ENCODE data around the gene EPN2. TPM values are rescaled to one million over a fixed set of nuclear protein-coding genes. Genes with fewer than 3 reads are reported as not detected.

EPN2 gene
- total and polyA plus RNA-seq, 10 of the 15 experiments (the other 5 are each of a cell fraction or from before 2014, with no cell fraction given), result 0.26 to 8.4 (median 4.7) TPM

- no peak for TF ChIP-seq PAX8 (IDR thresholded peaks at IDR 0.05)
- 0 out of 4 replicates have a peak, but pooled peaks of 1 of the 2 experiments have one; percentile 30 for TF ChIP-seq SRF (IDR thresholded peaks at IDR 0.05; ENCODE audit: low read depth in 2 of 2, low read length in 2 of 2)
- no peak for TF ChIP-seq KLF5 (IDR thresholded peaks at IDR 0.05; ENCODE audit: partially characterized antibody)
- TF ChIP-seq ZNF384 (IDR thresholded peaks at IDR 0.05; ENCODE audit: borderline replicate concordance, low read depth, low read length), result no peak
- TF ChIP-seq, protein P1, sequence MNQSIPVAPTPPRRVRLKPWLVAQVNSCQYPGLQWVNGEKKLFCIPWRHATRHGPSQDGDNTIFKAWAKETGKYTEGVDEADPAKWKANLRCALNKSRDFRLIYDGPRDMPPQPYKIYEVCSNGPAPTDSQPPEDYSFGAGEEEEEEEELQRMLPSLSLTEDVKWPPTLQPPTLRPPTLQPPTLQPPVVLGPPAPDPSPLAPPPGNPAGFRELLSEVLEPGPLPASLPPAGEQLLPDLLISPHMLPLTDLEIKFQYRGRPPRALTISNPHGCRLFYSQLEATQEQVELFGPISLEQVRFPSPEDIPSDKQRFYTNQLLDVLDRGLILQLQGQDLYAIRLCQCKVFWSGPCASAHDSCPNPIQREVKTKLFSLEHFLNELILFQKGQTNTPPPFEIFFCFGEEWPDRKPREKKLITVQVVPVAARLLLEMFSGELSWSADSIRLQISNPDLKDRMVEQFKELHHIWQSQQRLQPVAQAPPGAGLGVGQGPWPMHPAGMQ (IDR thresholded peaks at IDR 0.05; ENCODE audit: borderline replicate concordance), result no peak
- TF ChIP-seq RELA (IDR thresholded peaks at IDR 0.05; ENCODE audit: borderline replicate concordance, partially characterized antibody), result peak; percentile 69
- no peak for TF ChIP-seq FOXK2 (IDR thresholded peaks at IDR 0.05)
- 0 out of 2 replicates have a peak, but pooled peaks have one; percentile 4 for TF ChIP-seq SPI1 (IDR thresholded peaks at IDR 0.05; ENCODE audit: borderline replicate concordance, insufficient read depth, low read depth, low read length)
- no peak for TF ChIP-seq CBX5 (IDR thresholded peaks at IDR 0.05; ENCODE audit: low read depth)
- peak; percentile 75 for TF ChIP-seq POLR2AphosphoS2 (IDR thresholded peaks at IDR 0.05; ENCODE audit: low read depth, low read length)
- TF ChIP-seq PRDM15 (CRISPR knock-in tag; IDR thresholded peaks at IDR 0.05), result no peak
- TF ChIP-seq BRCA1 (IDR thresholded peaks at IDR 0.05; ENCODE audit: low read depth, low read length), result no peak
- TF ChIP-seq HDGF (IDR thresholded peaks at IDR 0.05), result peak; percentile 99
- 0 out of 2 replicates have a peak, but pooled peaks have one; percentile 47 for TF ChIP-seq CREB1 (IDR thresholded peaks at IDR 0.05; ENCODE audit: low read depth)
- TF ChIP-seq, protein P2, sequence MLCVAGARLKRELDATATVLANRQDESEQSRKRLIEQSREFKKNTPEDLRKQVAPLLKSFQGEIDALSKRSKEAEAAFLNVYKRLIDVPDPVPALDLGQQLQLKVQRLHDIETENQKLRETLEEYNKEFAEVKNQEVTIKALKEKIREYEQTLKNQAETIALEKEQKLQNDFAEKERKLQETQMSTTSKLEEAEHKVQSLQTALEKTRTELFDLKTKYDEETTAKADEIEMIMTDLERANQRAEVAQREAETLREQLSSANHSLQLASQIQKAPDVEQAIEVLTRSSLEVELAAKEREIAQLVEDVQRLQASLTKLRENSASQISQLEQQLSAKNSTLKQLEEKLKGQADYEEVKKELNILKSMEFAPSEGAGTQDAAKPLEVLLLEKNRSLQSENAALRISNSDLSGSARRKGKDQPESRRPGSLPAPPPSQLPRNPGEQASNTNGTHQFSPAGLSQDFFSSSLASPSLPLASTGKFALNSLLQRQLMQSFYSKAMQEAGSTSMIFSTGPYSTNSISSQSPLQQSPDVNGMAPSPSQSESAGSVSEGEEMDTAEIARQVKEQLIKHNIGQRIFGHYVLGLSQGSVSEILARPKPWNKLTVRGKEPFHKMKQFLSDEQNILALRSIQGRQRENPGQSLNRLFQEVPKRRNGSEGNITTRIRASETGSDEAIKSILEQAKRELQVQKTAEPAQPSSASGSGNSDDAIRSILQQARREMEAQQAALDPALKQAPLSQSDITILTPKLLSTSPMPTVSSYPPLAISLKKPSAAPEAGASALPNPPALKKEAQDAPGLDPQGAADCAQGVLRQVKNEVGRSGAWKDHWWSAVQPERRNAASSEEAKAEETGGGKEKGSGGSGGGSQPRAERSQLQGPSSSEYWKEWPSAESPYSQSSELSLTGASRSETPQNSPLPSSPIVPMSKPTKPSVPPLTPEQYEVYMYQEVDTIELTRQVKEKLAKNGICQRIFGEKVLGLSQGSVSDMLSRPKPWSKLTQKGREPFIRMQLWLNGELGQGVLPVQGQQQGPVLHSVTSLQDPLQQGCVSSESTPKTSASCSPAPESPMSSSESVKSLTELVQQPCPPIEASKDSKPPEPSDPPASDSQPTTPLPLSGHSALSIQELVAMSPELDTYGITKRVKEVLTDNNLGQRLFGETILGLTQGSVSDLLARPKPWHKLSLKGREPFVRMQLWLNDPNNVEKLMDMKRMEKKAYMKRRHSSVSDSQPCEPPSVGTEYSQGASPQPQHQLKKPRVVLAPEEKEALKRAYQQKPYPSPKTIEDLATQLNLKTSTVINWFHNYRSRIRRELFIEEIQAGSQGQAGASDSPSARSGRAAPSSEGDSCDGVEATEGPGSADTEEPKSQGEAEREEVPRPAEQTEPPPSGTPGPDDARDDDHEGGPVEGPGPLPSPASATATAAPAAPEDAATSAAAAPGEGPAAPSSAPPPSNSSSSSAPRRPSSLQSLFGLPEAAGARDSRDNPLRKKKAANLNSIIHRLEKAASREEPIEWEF (IDR thresholded peaks at IDR 0.05; ENCODE audit: insufficient replicate concordance, low read depth, low read length), result no peak
- TF ChIP-seq HDAC6 (IDR thresholded peaks at IDR 0.05; ENCODE audit: unreplicated experiment), result no peak
- no peak for TF ChIP-seq JUND (IDR thresholded peaks at IDR 0.05; ENCODE audit: low read depth, low read length)
- peak; percentile 96 for TF ChIP-seq NRF1 (conservative IDR thresholded peaks at IDR 0.05; ENCODE audit: low read depth, low read length)
- TF ChIP-seq SMARCA5 (IDR thresholded peaks at IDR 0.05), result no peak
- no peak for TF ChIP-seq FOS (IDR thresholded peaks at IDR 0.05; ENCODE audit: borderline replicate concordance, extremely low read depth, insufficient read length)
Observed at GRCh38 chr17:19377602-19378415, 140.6 kb downstream of the EPN2 start (continued).

Data from GM12878 (cell line).